HL-60 (cell line): ENCODE results near the gene LTBR.
"Not testable (repeated sequence)": the region's sequence is repeated elsewhere in the genome, so short reads cannot be mapped to it uniquely, and the experiment has no call there.

Experiments
- DNase-seq, 2 experiments: peaks; one replicate each; pipeline ENCODE4 v3.0.0-alpha.2; 2010 to 2020; ENCODE audit warnings: low read depth in 1 of 2, low spot score in 1 of 2
- H3K27ac ChIP-seq: fragments of 250-450 bp; sonication (Bioruptor Pico); replicated peaks from 2 replicates; pipeline ENCODE4 v1.5.1; 2020; ENCODE audit warnings: mild to moderate bottlenecking, moderate library complexity
- H3K27me3 ChIP-seq: fragments of 250-450 bp; sonication (Bioruptor Pico); 2 replicates; pipeline ENCODE4 v1.5.1; 2021; ENCODE audit warnings: mild to moderate bottlenecking, moderate library complexity; ENCODE audit not compliant: insufficient read depth, poor library complexity, severe bottlenecking
- H3K4me3 ChIP-seq: replicated peaks from 2 replicates; pipeline ENCODE4 v1.5.1; 2011; ENCODE audit warnings: mild to moderate bottlenecking, control low read depth, low read length; ENCODE audit not compliant: insufficient read depth
- CTCF ChIP-seq: IDR thresholded peaks from one replicate; pipeline ENCODE4 v1.5.1; 2011; ENCODE audit warnings: low read length, control low read depth, inconsistent platforms; ENCODE audit not compliant: insufficient read depth
- GABPA ChIP-seq: IDR thresholded peaks from 2 replicates; pipeline ENCODE4 v1.6.1; 2012; ENCODE audit warnings: low read depth
- POLR2AphosphoS5 ChIP-seq: IDR thresholded peaks from 2 replicates; pipeline ENCODE4 v1.6.1; 2012; ENCODE audit warnings: low read depth
- REST ChIP-seq: IDR thresholded peaks from 2 replicates; pipeline ENCODE4 v1.6.1; 2012; ENCODE audit warnings: low read depth; ENCODE audit not compliant: insufficient replicate concordance
- SPI1 ChIP-seq: IDR thresholded peaks from 2 replicates; pipeline ENCODE4 v1.6.1; 2012; ENCODE audit warnings: low read depth, mild to moderate bottlenecking, borderline replicate concordance

The LTBR gene

GRCh38 chr12:6343518-6343917 is 40.4 kb upstream of the LTBR start:
- Histone ChIP-seq H3K4me3 (no peak overlapping the region), H3K27ac (no peak overlapping the region), H3K27me3 (no peaks in the 10 kb centered on the region)
- no peak for DNase-seq
- TF ChIP-seq CTCF, result no peak
- no peak for TF ChIP-seq GABPA
- TF ChIP-seq SPI1, result no peak
- TF ChIP-seq POLR2AphosphoS5, result no peak
- no peak for TF ChIP-seq REST

- not testable (repeated sequence) for DNase-seq, H3K4me3 ChIP-seq, H3K27me3 ChIP-seq, H3K27ac ChIP-seq
Observed at GRCh38 chr12:6344101-6344660, 39.8 kb upstream of the LTBR start.

GRCh38 chr12:6345319-6346091 is 38.5 kb upstream of the LTBR start:
- Histone ChIP-seq H3K4me3 (no peak overlapping the region), H3K27me3 (no peaks in the 10 kb centered on the region), H3K27ac (peak overlapping the region; percentile 67)
- TF ChIP-seq REST, result no peak
- peak; percentile 78 for TF ChIP-seq SPI1
- DNase-seq, result peak in 1 of 2 experiments; percentile 74

- TF ChIP-seq SPI1, result no peak
- no peak for TF ChIP-seq POLR2AphosphoS5
- TF ChIP-seq REST, result no peak
- no peak for TF ChIP-seq GABPA
- no peak for TF ChIP-seq CTCF
- no peak for DNase-seq
- peak overlapping the region; percentile 67 for H3K27ac ChIP-seq
Observed at GRCh38 chr12:6346235-6346832, 37.6 kb upstream of the LTBR start.

More at GRCh38 chr12:6346235-6346832, 37.6 kb upstream of the LTBR start:
- Histone ChIP-seq H3K27me3 (no peaks in the 10 kb centered on the region), H3K4me3 (no peak overlapping the region)
